Stimulated activated memory B cell treated with anti-CD40 and anti-IgM and Interleukin-4, amounts not matched to agents 10 μg/mL and 1 μg/mL and 100 μg/mL, for 72 hours (primary cell): Measurements from ENCODE around the gene FBXL4.

Experiments
- ATAC-seq: fragments of 150-1000 bp; cut with Tn5 transposase; 2 replicates; pipeline ENCODE4 v1.10.0; 2021
- H3K27ac Mint-ChIP-seq: one replicate; pipeline ENCODE4 v1.8.0; 2022; ENCODE audit warnings: mild to moderate bottlenecking, mixed read lengths
- H3K27me3 Mint-ChIP-seq: one replicate; pipeline ENCODE4 v1.8.0; 2022; ENCODE audit warnings: mixed read lengths
- H3K36me3 Mint-ChIP-seq: one replicate; pipeline ENCODE4 v1.8.0; 2022; ENCODE audit warnings: mixed read lengths
- H3K4me1 Mint-ChIP-seq: one replicate; pipeline ENCODE4 v1.8.0; 2022; ENCODE audit warnings: mixed read lengths
- H3K4me3 Mint-ChIP-seq: one replicate; pipeline ENCODE4 v1.8.0; 2022; ENCODE audit warnings: mild to moderate bottlenecking, moderate library complexity, mixed read lengths
- H3K9me3 Mint-ChIP-seq: one replicate; pipeline ENCODE4 v1.8.0; 2022; ENCODE audit warnings: mixed read lengths

FBXL4 gene

DNA sequence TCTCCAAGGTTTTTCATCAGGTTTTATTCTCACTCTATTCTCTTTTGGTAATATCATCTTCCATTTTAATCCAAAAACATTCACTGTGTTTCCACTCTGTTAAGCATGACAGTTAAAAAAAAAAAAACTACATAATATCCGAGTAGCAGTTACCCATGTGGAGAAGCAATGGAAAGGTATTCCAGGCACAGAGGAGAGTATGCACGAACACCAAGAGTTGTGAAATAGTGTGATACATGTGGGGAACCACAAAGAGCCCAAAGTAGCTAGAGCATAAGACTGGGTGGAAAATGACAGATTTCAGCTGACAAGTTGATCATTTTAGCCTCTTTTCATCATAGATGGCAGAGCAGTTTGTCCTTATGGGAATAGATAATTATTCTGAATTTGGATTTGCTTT is 19.9 kb upstream of the FBXL4 start:
- Mint-ChIP-seq H3K4me1 (no peaks in the 10 kb centered on the region), H3K9me3 (no peaks in the 10 kb centered on the region), H3K27me3 (peaks cover 7% of the 10 kb centered on the region), H3K36me3 (no peaks in the 10 kb centered on the region), H3K27ac (no peak overlapping the region), H3K4me3 (no peak overlapping the region)
- ATAC-seq, result no peak

DNA sequence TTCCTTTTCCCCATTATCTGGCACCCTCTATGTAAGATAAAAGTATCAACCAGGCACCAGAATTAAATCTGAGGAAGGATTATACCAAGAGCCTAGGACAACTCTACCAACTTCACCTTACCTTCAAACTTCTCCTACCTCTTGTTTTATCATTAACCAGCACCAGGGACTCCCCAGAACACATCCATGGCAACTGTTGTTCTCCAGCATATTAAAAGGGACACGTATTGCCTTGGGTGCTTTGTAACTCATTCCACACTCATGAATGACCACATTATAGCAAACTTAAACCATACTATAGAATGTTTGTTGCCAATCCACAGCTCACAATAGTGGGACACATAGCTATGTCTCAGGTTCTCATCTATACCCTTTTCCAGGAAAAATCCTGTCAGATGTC is 11.9 kb upstream of the FBXL4 start:
- Mint-ChIP-seq H3K27me3 (peaks cover 8% of the 10 kb centered on the region), H3K27ac (no peak overlapping the region), H3K4me3 (no peak overlapping the region), H3K4me1 (no peaks in the 10 kb centered on the region), H3K9me3 (no peaks in the 10 kb centered on the region), H3K36me3 (no peaks in the 10 kb centered on the region)
- no peak for ATAC-seq

DNA sequence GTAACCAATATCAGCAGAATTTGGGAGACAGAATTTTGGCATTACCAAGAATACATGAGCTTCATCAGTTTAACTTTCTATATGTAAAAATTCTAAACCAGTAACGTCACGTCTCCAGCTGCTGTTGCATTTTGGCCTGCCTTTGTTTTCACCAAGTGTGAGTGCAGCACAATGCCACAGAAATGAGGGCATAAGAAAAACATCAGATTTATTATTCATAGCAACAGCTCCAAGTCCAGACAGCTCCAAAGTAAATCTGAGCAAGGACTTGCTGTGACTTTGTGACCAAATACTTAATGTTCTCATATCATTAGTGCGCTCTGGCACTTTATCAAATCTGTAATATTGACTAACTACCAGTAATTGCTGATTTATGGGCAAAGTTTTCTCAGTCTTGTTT is 11.0 kb upstream of the FBXL4 start:
- ATAC-seq, result no peak
- Mint-ChIP-seq H3K4me3 (no peak overlapping the region), H3K27ac (no peak overlapping the region), H3K4me1 (no peaks in the 10 kb centered on the region), H3K9me3 (no peaks in the 10 kb centered on the region), H3K36me3 (no peaks in the 10 kb centered on the region), H3K27me3 (peaks cover 8% of the 10 kb centered on the region)

- ATAC-seq, result no peak
- no peaks in the 10 kb centered on the region for H3K4me1 Mint-ChIP-seq
- no peak overlapping the region for H3K27ac Mint-ChIP-seq
- H3K4me3 Mint-ChIP-seq, result no peak overlapping the region
- H3K27me3 Mint-ChIP-seq, result no peaks in the 10 kb centered on the region
- no peaks in the 10 kb centered on the region for H3K36me3 Mint-ChIP-seq
- H3K9me3 Mint-ChIP-seq, result no peaks in the 10 kb centered on the region
Measured at GRCh38 chr6:98957450-98957849, 9.7 kb upstream of the FBXL4 start.

GRCh38 chr6:98949589-98949988 is 1.8 kb upstream of the FBXL4 start:
- no peaks in the 10 kb centered on the region for H3K36me3 Mint-ChIP-seq
- H3K4me3 Mint-ChIP-seq, result no peak overlapping the region
- H3K27ac Mint-ChIP-seq, result no peak overlapping the region
- ATAC-seq, result no peak
- no peaks in the 10 kb centered on the region for H3K27me3 Mint-ChIP-seq
- peaks cover 4% of the 10 kb centered on the region for H3K9me3 Mint-ChIP-seq
- peaks cover 17% of the 10 kb centered on the region for H3K4me1 Mint-ChIP-seq

- Mint-ChIP-seq H3K27me3 (no peaks in the 10 kb centered on the region), H3K27ac (peak overlapping the region; percentile 96), H3K9me3 (peaks cover 7% of the 10 kb centered on the region), H3K36me3 (peaks cover 7% of the 10 kb centered on the region), H3K4me3 (peak overlapping the region; percentile 97), H3K4me1 (peaks cover 29% of the 10 kb centered on the region)
- peak; percentile 28 for ATAC-seq
Measured at GRCh38 chr6:98946879-98947410, 801 bp downstream of the FBXL4 start.

DNA sequence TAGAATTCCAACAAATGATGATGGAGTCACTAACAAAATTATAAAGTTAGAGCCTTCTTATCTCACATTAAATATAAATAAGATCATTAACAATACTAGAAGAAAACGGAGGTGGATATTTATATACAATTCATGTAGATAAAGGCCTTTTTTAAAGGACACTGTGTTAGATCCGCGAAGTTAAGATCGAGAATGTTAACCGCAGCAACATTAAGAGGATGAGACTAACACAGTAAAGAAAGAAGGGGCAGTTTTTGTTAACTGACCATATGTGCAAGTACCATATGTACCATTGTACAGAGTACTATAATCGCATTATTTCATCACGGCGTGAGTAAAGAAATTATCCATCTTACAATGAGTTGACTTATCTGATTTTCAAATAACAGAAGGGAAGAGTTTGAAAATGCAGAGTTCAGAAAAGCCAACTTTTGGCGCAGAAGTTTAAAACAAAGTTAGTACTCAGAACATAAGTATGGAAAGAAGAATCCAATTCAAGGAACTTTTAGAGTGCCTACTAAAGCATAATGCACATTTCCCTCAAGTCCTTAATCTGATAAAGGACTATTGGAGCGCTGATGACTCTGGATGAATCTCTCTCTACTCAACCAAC is 1.4 kb downstream of the FBXL4 start:
- H3K4me1 Mint-ChIP-seq, result peaks cover 32% of the 10 kb centered on the region

GRCh38 chr6:98945311-98946115 is 2.2 kb downstream of the FBXL4 start:
- Mint-ChIP-seq H3K4me1 (peaks cover 38% of the 10 kb centered on the region), H3K27me3 (no peaks in the 10 kb centered on the region), H3K4me3 (peak overlapping the region; percentile 97), H3K36me3 (peaks cover 19% of the 10 kb centered on the region), H3K9me3 (peaks cover 10% of the 10 kb centered on the region), H3K27ac (no peak overlapping the region)
- ATAC-seq, result no peak

More for the DNA sequence above, 1.4 kb downstream of the FBXL4 start:
- Mint-ChIP-seq H3K9me3 (peaks cover 9% of the 10 kb centered on the region), H3K27ac (peak overlapping the region; percentile 96), H3K36me3 (peaks cover 11% of the 10 kb centered on the region), H3K27me3 (no peaks in the 10 kb centered on the region), H3K4me3 (peak overlapping the region; percentile 97)
- no peak for ATAC-seq

DNA sequence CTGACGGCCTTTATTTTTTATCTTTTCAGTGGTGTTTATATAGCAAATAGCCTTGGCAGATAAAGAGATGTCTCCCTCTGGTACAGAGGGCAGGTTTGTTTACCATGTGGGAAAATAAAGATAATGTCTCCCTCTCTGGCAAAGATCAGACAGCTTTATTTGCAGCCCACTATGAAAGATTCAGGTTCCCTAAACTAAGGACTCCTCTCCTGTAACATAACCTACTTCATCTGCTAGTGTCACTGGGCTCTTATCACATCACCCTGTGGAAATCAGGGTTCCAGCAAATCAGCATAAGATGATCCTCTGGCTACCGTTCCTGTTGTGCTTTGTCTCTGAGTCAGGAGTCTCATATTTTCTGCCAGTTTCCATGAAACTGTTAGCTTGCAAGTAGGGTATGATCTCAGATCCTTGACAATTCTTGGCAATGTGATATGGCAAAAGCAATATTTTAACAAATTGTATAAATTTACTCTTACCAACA is 3.1 kb downstream of the FBXL4 start:
- H3K9me3 Mint-ChIP-seq, result peaks cover 11% of the 10 kb centered on the region
- peaks cover 38% of the 10 kb centered on the region for H3K4me1 Mint-ChIP-seq
- H3K27me3 Mint-ChIP-seq, result no peaks in the 10 kb centered on the region
- H3K27ac Mint-ChIP-seq, result no peak overlapping the region
- ATAC-seq, result no peak
- H3K4me3 Mint-ChIP-seq, result no peak overlapping the region
- H3K36me3 Mint-ChIP-seq, result peaks cover 26% of the 10 kb centered on the region

- Mint-ChIP-seq H3K9me3 (peaks cover 16% of the 10 kb centered on the region), H3K4me3 (no peak overlapping the region), H3K4me1 (peaks cover 38% of the 10 kb centered on the region), H3K36me3 (peaks cover 31% of the 10 kb centered on the region), H3K27me3 (no peaks in the 10 kb centered on the region), H3K27ac (no peak overlapping the region)
- ATAC-seq, result no peak
Measured at GRCh38 chr6:98944168-98944567, 3.6 kb downstream of the FBXL4 start.

DNA sequence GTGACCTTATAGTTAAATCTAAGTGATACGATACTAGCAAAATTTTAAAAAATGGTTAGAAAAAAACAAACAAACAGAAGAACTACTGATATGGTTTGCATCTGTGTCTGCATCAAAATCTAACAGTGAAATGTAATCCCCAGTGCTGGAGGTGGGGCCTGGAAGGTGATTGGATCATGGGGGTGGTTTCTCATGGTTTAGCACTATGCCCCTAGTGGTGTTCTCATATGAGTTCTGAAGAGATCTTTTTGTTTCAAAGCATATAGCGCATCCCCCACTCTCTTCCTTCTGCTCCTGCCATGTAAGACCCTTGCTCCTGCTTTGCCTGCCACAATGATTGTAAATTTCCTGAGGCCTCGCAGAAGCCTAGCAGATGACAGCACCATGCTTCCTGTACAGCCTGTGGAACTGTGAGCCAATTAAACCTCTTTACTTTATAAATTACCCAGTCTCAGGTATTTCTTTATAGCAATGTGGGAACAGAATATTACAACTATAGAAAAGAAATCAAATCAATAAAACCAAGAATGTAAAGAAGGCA is 5.4 kb downstream of the FBXL4 start:
- Mint-ChIP-seq H3K27me3 (no peaks in the 10 kb centered on the region), H3K4me1 (peaks cover 45% of the 10 kb centered on the region), H3K9me3 (peaks cover 17% of the 10 kb centered on the region), H3K36me3 (peaks cover 42% of the 10 kb centered on the region), H3K27ac (no peak overlapping the region), H3K4me3 (no peak overlapping the region)
- ATAC-seq, result no peak

- no peaks in the 10 kb centered on the region for H3K27me3 Mint-ChIP-seq
- peaks cover 42% of the 10 kb centered on the region for H3K36me3 Mint-ChIP-seq
- peaks cover 39% of the 10 kb centered on the region for H3K4me1 Mint-ChIP-seq
- H3K4me3 Mint-ChIP-seq, result no peak overlapping the region
- ATAC-seq, result no peak
- peaks cover 17% of the 10 kb centered on the region for H3K9me3 Mint-ChIP-seq
- no peak overlapping the region for H3K27ac Mint-ChIP-seq
Measured at GRCh38 chr6:98941319-98941718, 6.4 kb downstream of the FBXL4 start.

DNA sequence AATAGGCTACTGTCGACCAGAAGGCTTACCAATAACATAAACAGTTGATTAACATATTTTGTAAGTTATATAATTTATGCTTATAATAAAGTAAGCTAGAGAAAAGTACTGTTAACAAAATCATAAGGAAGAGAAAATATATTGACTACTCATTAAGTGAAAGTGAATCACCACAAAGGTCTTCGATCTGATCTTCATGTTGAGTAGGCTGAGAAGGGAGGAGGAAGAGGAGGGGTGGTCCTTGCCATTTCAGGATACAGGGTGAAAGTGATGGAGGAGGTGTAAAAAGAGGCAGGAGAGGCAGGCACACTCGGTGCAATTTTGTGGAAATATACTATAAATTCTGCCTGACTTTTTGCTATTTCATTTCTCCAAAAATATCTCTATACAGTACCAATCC is 10.4 kb downstream of the FBXL4 start:
- peaks cover 58% of the 10 kb centered on the region for H3K36me3 Mint-ChIP-seq

GRCh38 chr6:98932381-98932780 is 15.4 kb downstream of the FBXL4 start:
- H3K4me1 Mint-ChIP-seq, result peaks cover 58% of the 10 kb centered on the region
- H3K9me3 Mint-ChIP-seq, result no peaks in the 10 kb centered on the region
- peak overlapping the region; percentile 20 for H3K27ac Mint-ChIP-seq
- H3K4me3 Mint-ChIP-seq, result no peak overlapping the region
- H3K36me3 Mint-ChIP-seq, result peaks cover 38% of the 10 kb centered on the region
- no peak for ATAC-seq
- no peaks in the 10 kb centered on the region for H3K27me3 Mint-ChIP-seq

More for the DNA sequence above, 10.4 kb downstream of the FBXL4 start:
- no peak overlapping the region for H3K27ac Mint-ChIP-seq
- peaks cover 13% of the 10 kb centered on the region for H3K9me3 Mint-ChIP-seq
- ATAC-seq, result no peak
- H3K4me3 Mint-ChIP-seq, result no peak overlapping the region
- peaks cover 46% of the 10 kb centered on the region for H3K4me1 Mint-ChIP-seq
- H3K27me3 Mint-ChIP-seq, result no peaks in the 10 kb centered on the region

DNA sequence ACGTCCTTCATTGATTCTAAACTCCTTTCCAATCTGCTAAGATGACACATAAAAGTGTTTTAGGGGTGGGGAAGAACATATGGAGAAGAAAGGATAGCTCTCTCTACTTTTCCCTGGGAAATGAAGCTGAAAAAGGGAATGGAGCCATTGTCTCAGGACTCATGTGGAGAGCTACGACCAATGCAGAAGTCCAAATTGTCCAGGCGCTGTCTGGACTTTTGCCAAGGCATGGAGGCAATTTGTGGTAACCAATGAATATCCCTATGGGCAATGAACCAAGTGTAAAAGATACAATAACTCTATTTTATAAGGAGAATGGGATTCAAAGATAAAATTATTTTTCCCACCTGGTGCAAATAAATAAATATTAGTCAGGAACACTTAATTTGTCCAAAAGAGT is 16.1 kb downstream of the FBXL4 start:
- H3K4me1 Mint-ChIP-seq, result peaks cover 58% of the 10 kb centered on the region
- H3K9me3 Mint-ChIP-seq, result no peaks in the 10 kb centered on the region
- ATAC-seq, result no peak
- peaks cover 41% of the 10 kb centered on the region for H3K36me3 Mint-ChIP-seq
- H3K27ac Mint-ChIP-seq, result no peak overlapping the region
- no peak overlapping the region for H3K4me3 Mint-ChIP-seq
- H3K27me3 Mint-ChIP-seq, result no peaks in the 10 kb centered on the region
